BLaER1 (cell line): ENCODE data around the gene SH3TC2.
A peak's percentile ranks its signal among the peaks of the same experiment; 100 is the strongest.

Experiments used
- H3K27ac ChIP-seq: shearing (Covaris generic); formaldehyde crosslinking; 2 replicates; pipeline ENCODE4 v1.8.1; 2022
- H3K27me3 ChIP-seq: shearing (Covaris generic); formaldehyde crosslinking; 2 replicates; pipeline ENCODE4 v1.8.1; 2022
- H3K36me3 ChIP-seq: shearing (Covaris generic); formaldehyde crosslinking; 2 replicates; pipeline ENCODE4 v1.8.1; 2022
- H3K4me1 ChIP-seq: shearing (Covaris generic); formaldehyde crosslinking; 2 replicates; pipeline ENCODE4 v1.8.1; 2022
- H3K4me2 ChIP-seq: shearing (Covaris generic); formaldehyde crosslinking; 2 replicates; pipeline ENCODE4 v1.8.1; 2022
- H3K4me3 ChIP-seq: shearing (Covaris generic); formaldehyde crosslinking; 2 replicates; pipeline ENCODE4 v1.8.1; 2022
- H3K9ac ChIP-seq: shearing (Covaris generic); formaldehyde crosslinking; 2 replicates; pipeline ENCODE4 v1.8.1; 2022
- H3K9me3 ChIP-seq: shearing (Covaris generic); formaldehyde crosslinking; 2 replicates; pipeline ENCODE4 v1.8.1; 2022
- H4K20me1 ChIP-seq: shearing (Covaris generic); formaldehyde crosslinking; 2 replicates; pipeline ENCODE4 v1.8.1; 2022
- Cebpa-rat ChIP-seq: shearing (Covaris generic); IDR thresholded peaks from 2 replicates; pipeline ENCODE4 v1.8.1; 2022

The SH3TC2 gene

GRCh38 chr5:149062371-149063016 is 368 bp downstream of the SH3TC2 start:
- peaks cover 9% of the 10 kb centered on the region for H3K4me1 ChIP-seq
- no peaks in the 10 kb centered on the region for H3K27me3 ChIP-seq
- no peak for TF ChIP-seq Cebpa-rat
- 0 out of 2 replicates have a peak, but pooled peaks cover 11% of the 10 kb centered on the region for H3K9me3 ChIP-seq
- H3K9ac ChIP-seq = no peak overlapping the region
- H3K36me3 ChIP-seq = no peaks in the 10 kb centered on the region
- no peak overlapping the region for H3K4me3 ChIP-seq
- H3K4me2 ChIP-seq = peak overlapping the region; percentile 20; the same call in 1 of the 2 replicates
- no peaks in the 10 kb centered on the region for H4K20me1 ChIP-seq
- H3K27ac ChIP-seq = no peak overlapping the region

- Histone ChIP-seq H3K27ac (no peak overlapping the region), H3K9ac (no peak overlapping the region), H4K20me1 (no peaks in the 10 kb centered on the region), H3K27me3 (no peaks in the 10 kb centered on the region), H3K4me1 (peaks cover 9% of the 10 kb centered on the region), H3K9me3 (0 out of 2 replicates have a peak, but pooled peaks cover 6% of the 10 kb centered on the region), H3K4me2 (no peak overlapping the region), H3K4me3 (no peak overlapping the region), H3K36me3 (no peaks in the 10 kb centered on the region)
- no peak for TF ChIP-seq Cebpa-rat
Observed at GRCh38 chr5:149061341-149061740, 1.5 kb downstream of the SH3TC2 start.

- Histone ChIP-seq H3K9me3 (0 out of 2 replicates have a peak, but pooled peaks cover 6% of the 10 kb centered on the region), H3K4me3 (no peak overlapping the region), H3K9ac (no peak overlapping the region), H3K36me3 (no peaks in the 10 kb centered on the region), H3K4me2 (no peak overlapping the region), H3K4me1 (peaks cover 9% of the 10 kb centered on the region), H4K20me1 (no peaks in the 10 kb centered on the region), H3K27ac (no peak overlapping the region), H3K27me3 (no peaks in the 10 kb centered on the region)
- TF ChIP-seq Cebpa-rat = no peak
Observed at GRCh38 chr5:149060325-149060724, 2.5 kb downstream of the SH3TC2 start.

GRCh38 chr5:149056616-149057165 is 6.2 kb downstream of the SH3TC2 start:
- Histone ChIP-seq H3K4me3 (no peak overlapping the region), H3K4me2 (no peak overlapping the region), H3K27me3 (no peaks in the 10 kb centered on the region), H4K20me1 (no peaks in the 10 kb centered on the region), H3K36me3 (no peaks in the 10 kb centered on the region), H3K4me1 (no peaks in the 10 kb centered on the region), H3K9ac (no peak overlapping the region), H3K27ac (no peak overlapping the region), H3K9me3 (0 out of 2 replicates have a peak, but pooled peaks cover 6% of the 10 kb centered on the region)
- TF ChIP-seq Cebpa-rat = no peak

GRCh38 chr5:149054416-149054815 is 8.4 kb downstream of the SH3TC2 start:
- no peak overlapping the region for H3K27ac ChIP-seq
- 0 out of 2 replicates have a peak, but pooled peaks cover 6% of the 10 kb centered on the region for H3K9me3 ChIP-seq
- no peak overlapping the region for H3K9ac ChIP-seq
- no peak overlapping the region for H3K4me3 ChIP-seq
- TF ChIP-seq Cebpa-rat = no peak
- H3K36me3 ChIP-seq = no peaks in the 10 kb centered on the region
- H3K27me3 ChIP-seq = no peaks in the 10 kb centered on the region
- no peak overlapping the region for H3K4me2 ChIP-seq
- H3K4me1 ChIP-seq = no peaks in the 10 kb centered on the region
- no peaks in the 10 kb centered on the region for H4K20me1 ChIP-seq

GRCh38 chr5:149053072-149053695 is 9.7 kb downstream of the SH3TC2 start:
- Histone ChIP-seq H3K27me3 (no peaks in the 10 kb centered on the region), H3K27ac (no peak overlapping the region), H3K9ac (no peak overlapping the region), H3K4me3 (no peak overlapping the region), H3K4me1 (no peaks in the 10 kb centered on the region), H3K9me3 (no peaks in the 10 kb centered on the region), H3K36me3 (no peaks in the 10 kb centered on the region), H4K20me1 (no peaks in the 10 kb centered on the region), H3K4me2 (no peak overlapping the region)
- TF ChIP-seq Cebpa-rat = no peak

GRCh38 chr5:149049371-149049781 is 13.5 kb downstream of the SH3TC2 start:
- H3K4me3 ChIP-seq = no peak overlapping the region
- no peaks in the 10 kb centered on the region for H3K27me3 ChIP-seq
- no peaks in the 10 kb centered on the region for H3K4me1 ChIP-seq
- no peak overlapping the region for H3K27ac ChIP-seq
- no peaks in the 10 kb centered on the region for H4K20me1 ChIP-seq
- H3K36me3 ChIP-seq = no peaks in the 10 kb centered on the region
- no peak for TF ChIP-seq Cebpa-rat
- no peak overlapping the region for H3K9ac ChIP-seq
- no peaks in the 10 kb centered on the region for H3K9me3 ChIP-seq
- no peak overlapping the region for H3K4me2 ChIP-seq

- no peaks in the 10 kb centered on the region for H3K4me1 ChIP-seq
- no peak overlapping the region for H3K27ac ChIP-seq
- H4K20me1 ChIP-seq = no peaks in the 10 kb centered on the region
- H3K36me3 ChIP-seq = no peaks in the 10 kb centered on the region
- no peak for TF ChIP-seq Cebpa-rat
- H3K4me3 ChIP-seq = no peak overlapping the region
- H3K27me3 ChIP-seq = no peaks in the 10 kb centered on the region
- no peak overlapping the region for H3K4me2 ChIP-seq
- H3K9ac ChIP-seq = no peak overlapping the region
- no peaks in the 10 kb centered on the region for H3K9me3 ChIP-seq
Observed at GRCh38 chr5:149048811-149049210, 14.1 kb downstream of the SH3TC2 start.

- Histone ChIP-seq H3K36me3 (no peaks in the 10 kb centered on the region), H3K9me3 (no peaks in the 10 kb centered on the region), H3K9ac (no peak overlapping the region), H4K20me1 (no peaks in the 10 kb centered on the region), H3K27ac (no peak overlapping the region), H3K4me3 (no peak overlapping the region), H3K27me3 (no peaks in the 10 kb centered on the region), H3K4me1 (no peaks in the 10 kb centered on the region), H3K4me2 (no peak overlapping the region)
- TF ChIP-seq Cebpa-rat = no peak
Observed at GRCh38 chr5:149047462-149047861, 15.4 kb downstream of the SH3TC2 start.

- H4K20me1 ChIP-seq = no peaks in the 10 kb centered on the region
- no peaks in the 10 kb centered on the region for H3K36me3 ChIP-seq
- H3K27ac ChIP-seq = no peak overlapping the region
- H3K4me1 ChIP-seq = no peaks in the 10 kb centered on the region
- no peak overlapping the region for H3K4me3 ChIP-seq
- no peak overlapping the region for H3K4me2 ChIP-seq
- H3K9ac ChIP-seq = no peak overlapping the region
- H3K27me3 ChIP-seq = no peaks in the 10 kb centered on the region
- H3K9me3 ChIP-seq = no peaks in the 10 kb centered on the region
- TF ChIP-seq Cebpa-rat = no peak
Observed at GRCh38 chr5:149046196-149046829, 16.5 kb downstream of the SH3TC2 start.
